Stomach (tissue), 9 donors: Measurements from ENCODE around the gene ZNF581. TPM values are rescaled to one million over a fixed set of nuclear protein-coding genes. Genes with fewer than 3 reads are reported as not detected.

Source experiments
- DNase-seq, 2 donors: peaks; one replicate each; pipeline versions ENCODE4 v3.0.0 to v3.0.0-alpha.2; 2013 to 2019
- H3K27ac ChIP-seq, 5 donors: fragments of 200-600 bp in 4 of 5; sonication (generic) in 4 of 5; one replicate each; pipeline ENCODE4 v1.5.1; 2013 to 2019; ENCODE audit warnings: mild to moderate bottlenecking in 1 of 5, moderate library complexity in 1 of 5
- H3K27me3 ChIP-seq, 3 donors: fragments of 200-600 bp; sonication (generic); one replicate each; pipeline ENCODE4 v1.5.1; 2017 to 2019; ENCODE audit warnings: mixed run types in 1 of 3
- H3K36me3 ChIP-seq, 4 donors: fragments of 200-600 bp; sonication (generic); 1 replicate in 3 of 4; 2 replicates in 1 of 4; pipeline ENCODE4 v1.5.1; 2016 to 2019
- H3K4me1 ChIP-seq, 4 donors: fragments of 200-600 bp; sonication (generic); one replicate each; pipeline ENCODE4 v1.5.1; 2016 to 2019
- H3K4me3 ChIP-seq, 4 donors: fragments of 200-600 bp; sonication (generic) in 3 of 4; one replicate each; pipeline ENCODE4 v1.5.1; 2016 to 2019; ENCODE audit warnings: mild to moderate bottlenecking in 1 of 4
- H3K9me3 ChIP-seq, 4 donors: fragments of 200-600 bp; sonication (generic); one replicate each; pipeline ENCODE4 v1.5.1; 2016 to 2019
- EP300 ChIP-seq: sonication (generic); formaldehyde crosslinking; IDR thresholded peaks from one replicate; pipeline ENCODE4 v1.6.1; 2017; ENCODE audit warnings: antibody characterized with exemption
- POLR2A ChIP-seq, 4 donors: fragments of 450-650 bp; IDR thresholded peaks; one replicate each; pipeline ENCODE4 v1.6.1; 2016; ENCODE audit warnings: antibody characterized with exemption in 4 of 4, control low read depth in 2 of 4, mild to moderate bottlenecking in 1 of 4, moderate library complexity in 1 of 4
- POLR2AphosphoS5 ChIP-seq, 3 donors: sonication (generic); formaldehyde crosslinking; IDR thresholded peaks; one replicate each; pipeline ENCODE4 v1.6.1; 2016; ENCODE audit warnings: antibody characterized with exemption in 3 of 3
- WGBS, 5 donors: extraction: QIAGEN DNeasy Blood & Tissue Kit in 3 of 5; methylation state at CpG; one replicate each; pipeline versions ENCODE4 v1.1.5 to v1.1.7; 2013 to 2018; 5-methylcytosine and 5-hydroxymethylcytosine counted together
- intact Hi-C: fragments of 100-400 bp; cut with DNase I; formaldehyde crosslinking; loops from one replicate; pipeline ENCODE4 v1.15.1; 2023; ENCODE audit warnings: low total_unique reads
- polyA plus RNA-seq, 3 donors: library from polyadenylated mRNA; stranded (reverse); fragments of 200-250 nt; gene quantifications; one replicate each; pipeline ENCODE4 v1.2.3, GENCODE V29; 2013
- total RNA-seq, 5 donors: library from RNA; depleted of rRNA; stranded (reverse); fragments of >200 nt; gene quantifications; one replicate each; pipeline versions ENCODE4 v1.1.0 to v1.2.3, GENCODE V29; 2014 to 2016
- TF ChIP-seq, protein P1 (sequence below), 7 experiments: fragments of 450-650 bp in 4 of 7; fragments of 200-600 bp in 3 of 7; sonication (generic) in 3 of 7; IDR thresholded peaks; one replicate each; pipeline ENCODE4 v1.5.1; 2016 to 2019; ENCODE audit warnings: antibody characterized with exemption in 7 of 7, control low read depth in 2 of 7, mild to moderate bottlenecking in 1 of 7
- donor health status: healthy with polysubstance abuse.
- donor health status: Bipolar disorder and iron deficiency.
- donor health status: healthy.

The ZNF581 gene
- total and polyA plus RNA-seq, 8 donors, result 2.2 to 27.8 (median 11.3) TPM

DNA sequence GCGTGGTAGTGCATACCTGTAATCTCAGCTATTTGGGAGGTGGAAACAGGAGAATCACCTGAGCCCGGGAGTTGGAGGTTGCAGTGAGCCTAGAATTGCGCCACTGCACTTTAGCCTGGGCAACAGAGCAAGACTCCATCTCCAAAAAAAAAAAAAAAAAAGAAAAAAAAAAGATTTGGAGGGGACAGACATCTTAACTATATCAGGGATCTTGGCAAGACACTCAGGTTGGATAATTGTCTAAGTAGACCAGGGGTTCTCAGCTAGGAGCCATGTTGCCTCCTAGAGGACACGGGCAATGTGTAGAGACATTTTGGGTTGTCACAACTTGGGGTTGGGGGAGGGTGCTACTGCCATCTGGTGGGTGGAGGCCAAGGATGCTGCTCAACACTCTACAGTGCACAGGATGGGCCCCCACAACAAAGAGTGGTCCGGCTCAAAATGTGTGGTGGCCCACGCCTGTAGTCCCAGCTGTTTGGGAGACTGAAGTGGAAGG is 4.5 kb upstream of the ZNF581 start:
- intact Hi-C loops, result no loop called here
- 81 to 89% (median 89%) methylated on average over 6 of the region's 6 CpGs for WGBS, 5 donors
- peak in 1 of 2 donors; percentile 67 for DNase-seq
- Histone ChIP-seq H3K27ac (peak overlapping the region in 2 of 5 donors; percentile 97), H3K27me3 (peaks cover 0 to 6% (median 0%) of the 10 kb centered on the region in 3 donors), H3K4me1 (peaks cover 49 to 87% (median 83%) of the 10 kb centered on the region in 4 donors), H3K36me3 (peaks cover 0 to 8% (median 0%) of the 10 kb centered on the region in 4 donors), H3K9me3 (no peaks in the 10 kb centered on the region), H3K4me3 (no peak overlapping the region)
- TF ChIP-seq POLR2AphosphoS5 (IDR thresholded peaks at IDR 0.05), result no peak
- TF ChIP-seq POLR2A (IDR thresholded peaks at IDR 0.05), result no peak
- TF ChIP-seq EP300, result no peak
- TF ChIP-seq, protein P1, sequence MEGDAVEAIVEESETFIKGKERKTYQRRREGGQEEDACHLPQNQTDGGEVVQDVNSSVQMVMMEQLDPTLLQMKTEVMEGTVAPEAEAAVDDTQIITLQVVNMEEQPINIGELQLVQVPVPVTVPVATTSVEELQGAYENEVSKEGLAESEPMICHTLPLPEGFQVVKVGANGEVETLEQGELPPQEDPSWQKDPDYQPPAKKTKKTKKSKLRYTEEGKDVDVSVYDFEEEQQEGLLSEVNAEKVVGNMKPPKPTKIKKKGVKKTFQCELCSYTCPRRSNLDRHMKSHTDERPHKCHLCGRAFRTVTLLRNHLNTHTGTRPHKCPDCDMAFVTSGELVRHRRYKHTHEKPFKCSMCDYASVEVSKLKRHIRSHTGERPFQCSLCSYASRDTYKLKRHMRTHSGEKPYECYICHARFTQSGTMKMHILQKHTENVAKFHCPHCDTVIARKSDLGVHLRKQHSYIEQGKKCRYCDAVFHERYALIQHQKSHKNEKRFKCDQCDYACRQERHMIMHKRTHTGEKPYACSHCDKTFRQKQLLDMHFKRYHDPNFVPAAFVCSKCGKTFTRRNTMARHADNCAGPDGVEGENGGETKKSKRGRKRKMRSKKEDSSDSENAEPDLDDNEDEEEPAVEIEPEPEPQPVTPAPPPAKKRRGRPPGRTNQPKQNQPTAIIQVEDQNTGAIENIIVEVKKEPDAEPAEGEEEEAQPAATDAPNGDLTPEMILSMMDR (IDR thresholded peaks at IDR 0.05), result peak in 1 of 7 experiments; percentile 35

GRCh38 chr19:55640043-55640576 is 3.3 kb upstream of the ZNF581 start:
- TF ChIP-seq, protein P1 (IDR thresholded peaks at IDR 0.05), result peak in 5 of 7 experiments; percentile 15 to 57 (median 28)
- TF ChIP-seq POLR2A (IDR thresholded peaks at IDR 0.05) (no peak), POLR2AphosphoS5 (IDR thresholded peaks at IDR 0.05) (peak in 1 of 3 donors; percentile 58), EP300 (no peak)
- H3K27ac ChIP-seq, result peak overlapping the region; percentile 89 to 97 (median 95)
- H3K4me1 ChIP-seq, result peaks cover 54 to 92% (median 89%) of the 10 kb centered on the region in 4 donors
- peaks cover 0 to 6% (median 0%) of the 10 kb centered on the region in 3 donors for H3K27me3 ChIP-seq
- intact Hi-C loops, result no loop called here
- peak; percentile 71 to 91 for DNase-seq
- H3K36me3 ChIP-seq, result peaks cover 7 to 15% (median 7%) of the 10 kb centered on the region in 4 donors
- 13 to 17% (median 16%) methylated on average over 29 to 38 of the region's 38 CpGs for WGBS, 5 donors
- no peaks in the 10 kb centered on the region for H3K9me3 ChIP-seq
- H3K4me3 ChIP-seq, result peak overlapping the region; percentile 74 to 98 (median 97)

- intact Hi-C loops, result no loop called here
- peaks cover 0 to 6% (median 0%) of the 10 kb centered on the region in 3 donors for H3K27me3 ChIP-seq
- DNase-seq, result peak; percentile 63 to 89
- peak in 2 of 3 donors; percentile 13 to 33 for TF ChIP-seq POLR2AphosphoS5 (IDR thresholded peaks at IDR 0.05)
- TF ChIP-seq, protein P1 (IDR thresholded peaks at IDR 0.05), result no peak
- WGBS, 5 donors, result 0 to 2% (median 1%) methylated on average over 31 to 89 of the region's 89 CpGs
- peak within 1 kb of the TSS; percentile 89 to 97 (median 95) for H3K27ac ChIP-seq
- peaks cover 51 to 90% (median 87%) of the 10 kb centered on the region in 4 donors for H3K4me1 ChIP-seq
- peaks cover 11 to 22% (median 14%) of the 10 kb centered on the region in 4 donors for H3K36me3 ChIP-seq
- no peaks in the 10 kb centered on the region for H3K9me3 ChIP-seq
- H3K4me3 ChIP-seq, result peak within 1 kb of the TSS; percentile 74 to 98 (median 97)
These were observed 2.6 kb upstream of the ZNF581 start, which contains the start of gene ZNF580 for GRCh38 chr19:55640577-55641425. Gene ZNF580, plus strand, starts transcription at chr19:55641002. Its CDS starts 1,507 bp downstream, at chr19:55642509.
